Adrenal gland (tissue), 5 donors: ENCODE results near the gene PGM3.
"Not testable (repeated sequence)": the region's sequence is repeated elsewhere in the genome, so short reads cannot be mapped to it uniquely, and the experiment has no call there.

ENCODE experiments used
- POLR2A ChIP-seq, 2 donors: fragments of 450-650 bp; IDR thresholded peaks; one replicate each; pipeline ENCODE4 v1.6.1; 2017; ENCODE audit warnings: antibody characterized with exemption in 2 of 2, mild to moderate bottlenecking in 2 of 2, moderate library complexity in 1 of 2
- TF ChIP-seq, protein P1 (sequence below), 6 experiments: fragments of 450-650 bp in 4 of 6; fragments of 200-600 bp in 2 of 6; sonication (generic) in 1 of 6; IDR thresholded peaks; 1 replicate in 5 of 6; 2 replicates in 1 of 6; pipeline versions ENCODE4 v1.5.1 to v1.8.0; 2016 to 2021; ENCODE audit warnings: antibody characterized with exemption in 6 of 6, mild to moderate bottlenecking in 2 of 6, moderate library complexity in 1 of 6
- donor health status: DM: no; HTN: no; CAD: no.

DNA sequence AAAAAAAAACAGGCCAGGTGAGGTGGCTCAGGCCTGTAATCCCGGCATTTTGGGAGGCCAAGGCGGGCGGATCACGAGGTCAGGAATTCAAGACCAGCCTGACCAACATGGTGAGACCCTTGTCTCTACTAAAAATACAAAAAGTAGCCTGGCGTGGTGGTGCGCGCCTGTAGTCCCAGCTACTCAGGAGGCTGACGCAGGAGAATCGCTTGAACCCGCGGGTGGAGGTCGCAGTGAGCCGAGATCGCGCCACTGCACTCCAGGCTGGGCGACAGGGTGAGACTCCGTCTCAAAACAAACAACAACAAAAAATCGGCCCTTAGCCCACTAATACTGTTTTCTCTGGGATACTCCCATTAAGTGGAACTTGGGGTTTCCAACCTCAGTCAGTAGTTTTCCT is 1.1 kb downstream of the PGM3 start:
- TF ChIP-seq, protein P1, sequence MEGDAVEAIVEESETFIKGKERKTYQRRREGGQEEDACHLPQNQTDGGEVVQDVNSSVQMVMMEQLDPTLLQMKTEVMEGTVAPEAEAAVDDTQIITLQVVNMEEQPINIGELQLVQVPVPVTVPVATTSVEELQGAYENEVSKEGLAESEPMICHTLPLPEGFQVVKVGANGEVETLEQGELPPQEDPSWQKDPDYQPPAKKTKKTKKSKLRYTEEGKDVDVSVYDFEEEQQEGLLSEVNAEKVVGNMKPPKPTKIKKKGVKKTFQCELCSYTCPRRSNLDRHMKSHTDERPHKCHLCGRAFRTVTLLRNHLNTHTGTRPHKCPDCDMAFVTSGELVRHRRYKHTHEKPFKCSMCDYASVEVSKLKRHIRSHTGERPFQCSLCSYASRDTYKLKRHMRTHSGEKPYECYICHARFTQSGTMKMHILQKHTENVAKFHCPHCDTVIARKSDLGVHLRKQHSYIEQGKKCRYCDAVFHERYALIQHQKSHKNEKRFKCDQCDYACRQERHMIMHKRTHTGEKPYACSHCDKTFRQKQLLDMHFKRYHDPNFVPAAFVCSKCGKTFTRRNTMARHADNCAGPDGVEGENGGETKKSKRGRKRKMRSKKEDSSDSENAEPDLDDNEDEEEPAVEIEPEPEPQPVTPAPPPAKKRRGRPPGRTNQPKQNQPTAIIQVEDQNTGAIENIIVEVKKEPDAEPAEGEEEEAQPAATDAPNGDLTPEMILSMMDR (IDR thresholded peaks at IDR 0.05) = not testable (repeated sequence)
- TF ChIP-seq POLR2A (IDR thresholded peaks at IDR 0.05) = not testable (repeated sequence)
